Bronchial epithelial cell (primary cell): ENCODE data around the gene FGF2. TPM values are rescaled to one million over a fixed set of nuclear protein-coding genes. Genes with fewer than 3 reads are reported as not detected.
A peak's percentile ranks its signal among the peaks of the same experiment; 100 is the strongest.

Source experiments
- DNase-seq: peaks from one replicate; pipeline ENCODE4 v3.0.0-alpha.2; 2010; ENCODE audit warnings: low read depth
- FAIRE-seq: peaks from 2 replicates; lab custom pipeline; 2011; peaks lifted over from hg19 to GRCh38; lab: Jason Lieb, UNC
- H3K27me3 ChIP-seq: 2 replicates; pipeline ENCODE4 v1.5.1; 2011; ENCODE audit warnings: low read length; ENCODE audit not compliant: control insufficient read depth, insufficient read depth
- H3K36me3 ChIP-seq: 2 replicates; pipeline ENCODE4 v1.5.1; 2011; ENCODE audit warnings: low read length; ENCODE audit not compliant: control insufficient read depth, insufficient read depth
- H3K4me3 ChIP-seq: 2 replicates; pipeline ENCODE4 v1.5.1; 2011; ENCODE audit warnings: mild to moderate bottlenecking, low read depth, low read length, control low read depth
- total RNA-seq: library from RNA; depleted of rRNA; stranded (reverse); fragments of >200 nt; gene quantifications from 2 replicates; pipeline ENCODE4 v1.2.1, GENCODE V29; 2014
- TF ChIP-seq, protein P1 (sequence below): IDR thresholded peaks from 2 replicates; pipeline ENCODE4 v1.5.1; 2011; ENCODE audit warnings: mild to moderate bottlenecking, moderate library complexity, low read length, control low read depth, inconsistent platforms; ENCODE audit not compliant: insufficient read depth, severe bottlenecking

FGF2 gene
- total RNA-seq, 1 donor from 2014 or later: 9.2 TPM

GRCh38 chr4:122796801-122797404 lies 29.7 kb upstream of the FGF2 start:
- Histone ChIP-seq H3K27me3 (no peaks in the 10 kb centered on the region), H3K36me3 (no peaks in the 10 kb centered on the region), H3K4me3 (no peak overlapping the region)
- DNase-seq (no peak), FAIRE-seq (peak; percentile 32)
- TF ChIP-seq, protein P1, sequence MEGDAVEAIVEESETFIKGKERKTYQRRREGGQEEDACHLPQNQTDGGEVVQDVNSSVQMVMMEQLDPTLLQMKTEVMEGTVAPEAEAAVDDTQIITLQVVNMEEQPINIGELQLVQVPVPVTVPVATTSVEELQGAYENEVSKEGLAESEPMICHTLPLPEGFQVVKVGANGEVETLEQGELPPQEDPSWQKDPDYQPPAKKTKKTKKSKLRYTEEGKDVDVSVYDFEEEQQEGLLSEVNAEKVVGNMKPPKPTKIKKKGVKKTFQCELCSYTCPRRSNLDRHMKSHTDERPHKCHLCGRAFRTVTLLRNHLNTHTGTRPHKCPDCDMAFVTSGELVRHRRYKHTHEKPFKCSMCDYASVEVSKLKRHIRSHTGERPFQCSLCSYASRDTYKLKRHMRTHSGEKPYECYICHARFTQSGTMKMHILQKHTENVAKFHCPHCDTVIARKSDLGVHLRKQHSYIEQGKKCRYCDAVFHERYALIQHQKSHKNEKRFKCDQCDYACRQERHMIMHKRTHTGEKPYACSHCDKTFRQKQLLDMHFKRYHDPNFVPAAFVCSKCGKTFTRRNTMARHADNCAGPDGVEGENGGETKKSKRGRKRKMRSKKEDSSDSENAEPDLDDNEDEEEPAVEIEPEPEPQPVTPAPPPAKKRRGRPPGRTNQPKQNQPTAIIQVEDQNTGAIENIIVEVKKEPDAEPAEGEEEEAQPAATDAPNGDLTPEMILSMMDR: no peak

DNA sequence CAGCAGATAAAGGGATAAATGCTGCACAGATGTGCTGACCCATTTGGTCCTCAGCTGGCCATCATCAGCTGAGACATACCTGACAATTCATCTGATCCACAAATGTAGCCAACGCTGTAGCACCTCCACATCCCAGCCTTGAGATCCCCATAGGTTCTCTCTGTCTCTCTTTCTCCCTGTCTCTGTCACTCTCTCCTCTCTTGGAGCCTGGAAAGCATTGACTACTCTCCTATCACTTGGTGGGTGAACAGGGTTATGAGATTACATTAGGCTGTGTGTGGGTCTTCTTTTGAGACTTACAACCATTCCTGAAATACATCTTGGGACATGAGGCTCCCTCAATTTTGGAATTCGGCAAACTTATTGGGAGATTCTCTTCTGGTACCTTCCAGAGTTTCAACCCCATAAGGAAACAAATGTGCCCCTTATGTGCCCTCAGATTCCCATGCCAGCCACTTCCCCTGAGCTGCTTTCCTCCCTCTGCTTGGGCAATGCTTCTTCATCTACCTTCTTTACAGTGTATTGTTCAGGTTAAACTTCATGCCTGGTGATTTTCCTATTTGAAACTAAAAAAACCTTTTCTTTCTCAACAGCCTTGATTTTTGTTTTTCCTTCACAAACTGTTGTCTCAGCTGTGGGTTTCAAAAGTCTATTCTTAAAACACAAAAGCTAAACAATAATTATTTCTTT lies 29.1 kb upstream of the FGF2 start:
- no peaks in the 10 kb centered on the region for H3K36me3 ChIP-seq

DNA sequence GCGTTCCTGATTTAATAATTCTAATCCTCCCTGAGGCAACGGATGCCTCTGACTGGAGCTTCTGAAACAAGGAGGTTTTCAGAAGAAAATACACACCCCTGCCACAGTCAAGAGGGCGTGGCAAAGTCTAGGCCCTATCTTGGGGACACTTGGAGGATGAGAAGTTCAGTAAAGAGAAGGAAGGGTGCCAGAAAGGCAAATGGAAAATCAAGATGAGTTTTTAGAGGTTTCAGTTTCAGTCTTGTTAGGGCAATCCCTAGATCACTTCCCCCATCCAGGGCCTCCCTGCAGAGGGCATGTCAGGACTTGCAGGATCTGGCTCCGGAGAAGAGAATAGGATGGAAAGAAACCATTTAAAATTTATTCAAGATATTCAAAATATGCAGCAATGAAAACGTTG lies 28.5 kb upstream of the FGF2 start:
- TF ChIP-seq, protein P1: no peak
- Histone ChIP-seq H3K36me3 (no peaks in the 10 kb centered on the region), H3K4me3 (peak overlapping the region; percentile 7), H3K27me3 (no peaks in the 10 kb centered on the region)
- DNase-seq (peak; percentile 84), FAIRE-seq (no peak)

More for the DNA sequence above, 29.1 kb upstream of the FGF2 start:
- DNase-seq (no peak), FAIRE-seq (no peak)
- no peaks in the 10 kb centered on the region for H3K27me3 ChIP-seq
- TF ChIP-seq, protein P1: no peak
- no peak overlapping the region for H3K4me3 ChIP-seq

DNA sequence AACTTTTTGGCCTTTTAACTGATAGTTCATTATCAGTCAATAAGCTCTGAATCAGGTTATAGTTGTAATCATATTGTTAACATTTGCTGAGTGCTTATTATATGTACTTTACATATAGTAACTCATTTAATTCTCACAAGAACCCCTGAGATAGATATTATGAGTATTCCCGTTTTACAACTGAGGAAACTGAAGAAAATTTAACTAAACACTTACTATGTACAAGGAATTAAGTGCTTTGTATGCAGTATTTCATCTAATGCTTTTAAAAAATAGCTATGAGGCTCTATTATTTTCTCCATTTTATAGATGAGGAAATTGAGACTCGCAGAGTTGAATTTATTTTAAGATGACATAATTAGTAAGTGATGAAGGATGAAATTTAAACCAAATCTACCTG lies 27.7 kb upstream of the FGF2 start:
- H3K27me3 ChIP-seq: no peaks in the 10 kb centered on the region
- no peak for FAIRE-seq
- TF ChIP-seq, protein P1: no peak
- DNase-seq: no peak
- no peaks in the 10 kb centered on the region for H3K36me3 ChIP-seq
- no peak overlapping the region for H3K4me3 ChIP-seq

- no peak for FAIRE-seq
- no peak overlapping the region for H3K4me3 ChIP-seq
- TF ChIP-seq, protein P1: no peak
- no peak for DNase-seq
- H3K36me3 ChIP-seq: no peaks in the 10 kb centered on the region
- no peaks in the 10 kb centered on the region for H3K27me3 ChIP-seq
Observed at GRCh38 chr4:122803788-122804208, 22.8 kb upstream of the FGF2 start.
